Activated B cell treated with CpG ODN at 0.5 μM for 24 hours (primary cell): Measurements from ENCODE around the gene RIMBP3C. TPM values are rescaled to one million over a fixed set of nuclear protein-coding genes. Genes with fewer than 3 reads are reported as not detected.
A peak's percentile ranks its signal among the peaks of the same experiment; 100 is the strongest.

Source experiments
- ATAC-seq: fragments of 200-7000 bp; cut with Tn5 transposase; one replicate; pipeline ENCODE4 v1.10.0; 2021; ENCODE audit warnings: low read depth, mild to moderate bottlenecking, moderate library complexity
- CTCF ChIA-PET: fragments of 350-600 bp; sonication (Branson Sonifier 250); formaldehyde crosslinking; loops from one replicate; lab custom pipeline; 2021; ENCODE audit warnings: antibody characterized with exemption; lab: Charles Lee
- POLR2A ChIA-PET: fragments of 350-600 bp; sonication (Branson Sonifier 250); formaldehyde crosslinking; loops from one replicate; lab custom pipeline; 2021; ENCODE audit warnings: antibody characterized with exemption; lab: Charles Lee
- DNase-seq: peaks from one replicate; pipeline ENCODE4 v3.0.0; 2022
- H3K27ac Mint-ChIP-seq: one replicate; pipeline ENCODE4 v1.8.0; 2020; ENCODE audit warnings: mixed read lengths
- H3K27me3 Mint-ChIP-seq: one replicate; pipeline ENCODE4 v1.8.0; 2021; ENCODE audit warnings: mixed read lengths
- H3K36me3 Mint-ChIP-seq: one replicate; pipeline ENCODE4 v1.8.0; 2021; ENCODE audit warnings: low read depth, mixed read lengths
- H3K4me1 Mint-ChIP-seq: one replicate; pipeline ENCODE4 v1.8.0; 2021; ENCODE audit warnings: mixed read lengths
- H3K4me3 Mint-ChIP-seq: one replicate; pipeline ENCODE4 v1.8.0; 2020; ENCODE audit warnings: mild to moderate bottlenecking, mixed read lengths
- H3K9me3 Mint-ChIP-seq: one replicate; pipeline ENCODE4 v1.8.0; 2020; ENCODE audit warnings: mixed read lengths
- CTCF ChIP-seq: fragments of 200-600 bp; IDR thresholded peaks from one replicate; pipeline ENCODE4 v1.8.0; 2022; ENCODE audit warnings: antibody characterized with exemption, mild to moderate bottlenecking
- intact Hi-C: fragments of 100-400 bp; cut with micrococcal nuclease; formaldehyde crosslinking; loops from one replicate; pipeline ENCODE4 v1.15.1; 2024
- total RNA-seq: library from RNA; stranded (reverse); gene quantifications from 2 replicates; pipeline ENCODE4 v1.2.3, GENCODE V29; 2022

The RIMBP3C gene
- total RNA-seq, 1 donor from 2014 or later, result 0.24 TPM

GRCh38 chr22:21579474-21579851 lies 28.2 kb upstream of the RIMBP3C start:
- Mint-ChIP-seq H3K36me3 (peaks cover 11% of the 10 kb centered on the region), H3K9me3 (no peaks in the 10 kb centered on the region), H3K27ac (no peak overlapping the region), H3K4me1 (peaks cover 50% of the 10 kb centered on the region), H3K4me3 (no peak overlapping the region), H3K27me3 (no peaks in the 10 kb centered on the region)
- ATAC-seq, result no peak
- ChIA-PET POLR2A (interaction anchor here (0.8 kb wide), 1 partner anchor 8 kb away, joined by 3 read pairs; no protein-coding TSS in a partner anchor), CTCF (interaction anchor here (0.7 kb wide), 1 partner anchor 10 kb away, joined by 3 read pairs; no protein-coding TSS in a partner anchor)
- no peak for TF ChIP-seq CTCF
- DNase-seq, result no peak
- intact Hi-C loops, result loop anchor here (10.0 kb wide), 1 partner anchor 45 kb away; no protein-coding TSS in a partner anchor

GRCh38 chr22:21573750-21574494 lies 22.7 kb upstream of the RIMBP3C start:
- no peak for TF ChIP-seq CTCF
- no peak overlapping the region for H3K27ac Mint-ChIP-seq

GRCh38 chr22:21573293-21573734 lies 22.1 kb upstream of the RIMBP3C start:
- Mint-ChIP-seq H3K4me3 (no peak overlapping the region), H3K36me3 (peaks cover 27% of the 10 kb centered on the region), H3K27me3 (no peaks in the 10 kb centered on the region), H3K4me1 (peaks cover 73% of the 10 kb centered on the region), H3K9me3 (no peaks in the 10 kb centered on the region), H3K27ac (no peak overlapping the region)
- DNase-seq, result no peak
- ChIA-PET POLR2A (no interaction called here), CTCF (no interaction called here)
- ATAC-seq, result no peak
- intact Hi-C loops, result loop anchor here (10.0 kb wide), 1 partner anchor 51 kb away; no protein-coding TSS in a partner anchor
- TF ChIP-seq CTCF, result no peak

More at GRCh38 chr22:21573750-21574494, 22.7 kb upstream of the RIMBP3C start:
- Mint-ChIP-seq H3K9me3 (no peaks in the 10 kb centered on the region), H3K27me3 (no peaks in the 10 kb centered on the region), H3K4me3 (no peak overlapping the region), H3K4me1 (peaks cover 71% of the 10 kb centered on the region), H3K36me3 (peaks cover 27% of the 10 kb centered on the region)
- POLR2A ChIA-PET, result interaction anchor here (1.2 kb wide), 1 partner anchor 14 kb away, joined by 3 read pairs; no protein-coding TSS in a partner anchor
- intact Hi-C loops, result loop anchor here (10.0 kb wide), 1 partner anchor 51 kb away; no protein-coding TSS in a partner anchor
- no peak for DNase-seq
- CTCF ChIA-PET, result no interaction called here
- no peak for ATAC-seq

GRCh38 chr22:21571679-21572078 lies 20.4 kb upstream of the RIMBP3C start:
- Mint-ChIP-seq H3K4me1 (peaks cover 66% of the 10 kb centered on the region), H3K27ac (no peak overlapping the region), H3K36me3 (peaks cover 21% of the 10 kb centered on the region), H3K27me3 (no peaks in the 10 kb centered on the region), H3K9me3 (no peaks in the 10 kb centered on the region), H3K4me3 (no peak overlapping the region)
- ChIA-PET CTCF (no interaction called here), POLR2A (no interaction called here)
- intact Hi-C loops, result loop anchor here (10.0 kb wide), 1 partner anchor 53 kb away; no protein-coding TSS in a partner anchor
- TF ChIP-seq CTCF, result no peak
- ATAC-seq (no peak), DNase-seq (no peak)

- peak overlapping the region; percentile 11 for H3K4me3 Mint-ChIP-seq
- CTCF ChIA-PET, result no interaction called here
These were observed 19.1 kb upstream of the RIMBP3C start for GRCh38 chr22:21570398-21570797.

More at GRCh38 chr22:21570398-21570797, 19.1 kb upstream of the RIMBP3C start:
- ATAC-seq (no peak), DNase-seq (no peak)
- Mint-ChIP-seq H3K27ac (no peak overlapping the region), H3K4me1 (peaks cover 61% of the 10 kb centered on the region), H3K36me3 (peaks cover 21% of the 10 kb centered on the region), H3K27me3 (no peaks in the 10 kb centered on the region), H3K9me3 (no peaks in the 10 kb centered on the region)
- TF ChIP-seq CTCF, result no peak
- intact Hi-C loops, result loop anchor here (10.0 kb wide), 1 partner anchor 54 kb away; no protein-coding TSS in a partner anchor
- POLR2A ChIA-PET, result no interaction called here
